HEK293 (cell line): ENCODE data around the gene GLYATL3.
A peak's percentile ranks its signal among the peaks of the same experiment; 100 is the strongest.

ENCODE experiments used
- FEZF1 ChIP-seq: fragments of 450-650 bp; formaldehyde crosslinking; IDR thresholded peaks from 2 replicates; pipeline ENCODE4 v1.5.1; 2016; ENCODE audit warnings: missing biosample characterization, missing genetic modification characterization
- GLI2 ChIP-seq: fragments of 450-650 bp; formaldehyde crosslinking; IDR thresholded peaks from 2 replicates; pipeline ENCODE4; 2017; ENCODE audit warnings: missing biosample characterization, missing genetic modification characterization, low read depth, borderline replicate concordance
- KLF7 ChIP-seq: fragments of 450-650 bp; formaldehyde crosslinking; IDR thresholded peaks from 2 replicates; pipeline ENCODE4 v1.5.1; 2016; ENCODE audit warnings: missing biosample characterization, missing genetic modification characterization, borderline replicate concordance
- KLF8 ChIP-seq: fragments of 450-650 bp; formaldehyde crosslinking; IDR thresholded peaks from 2 replicates; pipeline ENCODE4 v1.5.1; 2016; ENCODE audit warnings: missing biosample characterization, missing genetic modification characterization
- OSR2 ChIP-seq: fragments of 450-650 bp; formaldehyde crosslinking; IDR thresholded peaks from 2 replicates; pipeline ENCODE4 v1.5.1; 2016; ENCODE audit warnings: missing biosample characterization, missing genetic modification characterization
- OVOL3 ChIP-seq: fragments of 450-650 bp; formaldehyde crosslinking; IDR thresholded peaks from 2 replicates; pipeline ENCODE4 v1.5.1; 2016; ENCODE audit warnings: missing biosample characterization, missing genetic modification characterization
- YY2 ChIP-seq: fragments of 450-650 bp; formaldehyde crosslinking; IDR thresholded peaks from 2 replicates; pipeline ENCODE4 v1.5.1; 2016; ENCODE audit warnings: missing biosample characterization, missing genetic modification characterization
- ZFP69B ChIP-seq: fragments of 450-650 bp; formaldehyde crosslinking; IDR thresholded peaks from 2 replicates; pipeline ENCODE4 v1.5.1; 2016; ENCODE audit warnings: missing biosample characterization, missing genetic modification characterization
- ZNF112 ChIP-seq: fragments of 450-650 bp; formaldehyde crosslinking; IDR thresholded peaks from 2 replicates; pipeline ENCODE4 v1.5.0; 2017; ENCODE audit warnings: missing biosample characterization, missing genetic modification characterization
- ZNF2 ChIP-seq: fragments of 450-650 bp; formaldehyde crosslinking; IDR thresholded peaks from 2 replicates; pipeline ENCODE4 v1.5.1; 2016; ENCODE audit warnings: missing biosample characterization, missing genetic modification characterization
- ZNF24 ChIP-seq: fragments of 450-650 bp; formaldehyde crosslinking; IDR thresholded peaks from 2 replicates; pipeline ENCODE4 v1.5.1; 2016; ENCODE audit warnings: missing biosample characterization, missing genetic modification characterization
- ZNF335 ChIP-seq: fragments of 450-650 bp; formaldehyde crosslinking; conservative IDR thresholded peaks from 2 replicates; pipeline ENCODE4 v1.5.1; 2016; ENCODE audit warnings: missing biosample characterization, missing genetic modification characterization
- ZNF341 ChIP-seq: fragments of 450-650 bp; formaldehyde crosslinking; IDR thresholded peaks from 2 replicates; pipeline ENCODE4; 2016; ENCODE audit warnings: low read depth, missing biosample characterization, missing genetic modification characterization
- ZNF394 ChIP-seq: fragments of 450-650 bp; formaldehyde crosslinking; IDR thresholded peaks from 2 replicates; pipeline ENCODE4 v1.5.1; 2016; ENCODE audit warnings: missing biosample characterization, missing genetic modification characterization, mild to moderate bottlenecking, moderate library complexity, borderline replicate concordance
- ZNF48 ChIP-seq: fragments of 450-650 bp; formaldehyde crosslinking; IDR thresholded peaks from 2 replicates; pipeline ENCODE4 v1.5.1; 2016; ENCODE audit warnings: missing biosample characterization, missing genetic modification characterization
- ZNF514 ChIP-seq: fragments of 450-650 bp; formaldehyde crosslinking; IDR thresholded peaks from 2 replicates; pipeline ENCODE4 v1.5.1; 2016; ENCODE audit warnings: missing biosample characterization, missing genetic modification characterization
- ZNF529 ChIP-seq: fragments of 450-650 bp; formaldehyde crosslinking; IDR thresholded peaks from 2 replicates; pipeline ENCODE4 v1.5.1; 2017; ENCODE audit warnings: missing genetic modification characterization, missing biosample characterization; ENCODE audit not compliant: insufficient replicate concordance
- ZNF561 ChIP-seq: fragments of 450-650 bp; IDR thresholded peaks from 2 replicates; pipeline ENCODE4 v1.5.1; 2018; ENCODE audit warnings: missing biosample characterization, missing genetic modification characterization, borderline replicate concordance
- ZNF585B ChIP-seq: fragments of 450-650 bp; formaldehyde crosslinking; IDR thresholded peaks from 2 replicates; pipeline ENCODE4 v1.5.1; 2016; ENCODE audit warnings: missing biosample characterization, missing genetic modification characterization
- ZNF654 ChIP-seq: fragments of 450-650 bp; formaldehyde crosslinking; IDR thresholded peaks from 2 replicates; pipeline ENCODE4 v1.5.1; 2016; ENCODE audit warnings: low read depth, missing biosample characterization, missing genetic modification characterization
- ZNF664 ChIP-seq: fragments of 450-650 bp; formaldehyde crosslinking; IDR thresholded peaks from 2 replicates; pipeline ENCODE4 v1.5.1; 2016; ENCODE audit warnings: missing biosample characterization, missing genetic modification characterization
- ZNF677 ChIP-seq: fragments of 450-650 bp; IDR thresholded peaks from 2 replicates; pipeline ENCODE4 v1.5.0; 2018; ENCODE audit warnings: missing biosample characterization, mild to moderate bottlenecking, missing genetic modification characterization, moderate library complexity
- ZNF747 ChIP-seq: fragments of 450-650 bp; formaldehyde crosslinking; IDR thresholded peaks from 2 replicates; pipeline ENCODE4 v1.5.1; 2016; ENCODE audit warnings: missing biosample characterization, missing genetic modification characterization
- ZNF830 ChIP-seq: fragments of 450-650 bp; IDR thresholded peaks from 2 replicates; pipeline ENCODE4 v1.5.0; 2018; ENCODE audit warnings: missing biosample characterization, missing genetic modification characterization, low read depth, mild to moderate bottlenecking, moderate library complexity
- TF ChIP-seq, protein P1 (sequence below): fragments of 450-650 bp; formaldehyde crosslinking; IDR thresholded peaks from 2 replicates; pipeline ENCODE4 v1.5.1; 2016; ENCODE audit warnings: missing biosample characterization, missing genetic modification characterization, low read depth
- TF ChIP-seq, protein P2 (sequence below): fragments of 450-650 bp; formaldehyde crosslinking; IDR thresholded peaks from 2 replicates; pipeline ENCODE4 v1.5.1; 2016; ENCODE audit warnings: missing biosample characterization, missing genetic modification characterization
- TF ChIP-seq, protein P3 (sequence below): fragments of 450-650 bp; formaldehyde crosslinking; IDR thresholded peaks from 2 replicates; pipeline ENCODE4 v1.5.1; 2016; ENCODE audit warnings: missing biosample characterization, missing genetic modification characterization
- TF ChIP-seq, protein P4 (sequence below): fragments of 450-650 bp; formaldehyde crosslinking; IDR thresholded peaks from 2 replicates; pipeline ENCODE4 v1.5.1; 2016; ENCODE audit warnings: missing biosample characterization, missing genetic modification characterization

Gene GLYATL3

DNA sequence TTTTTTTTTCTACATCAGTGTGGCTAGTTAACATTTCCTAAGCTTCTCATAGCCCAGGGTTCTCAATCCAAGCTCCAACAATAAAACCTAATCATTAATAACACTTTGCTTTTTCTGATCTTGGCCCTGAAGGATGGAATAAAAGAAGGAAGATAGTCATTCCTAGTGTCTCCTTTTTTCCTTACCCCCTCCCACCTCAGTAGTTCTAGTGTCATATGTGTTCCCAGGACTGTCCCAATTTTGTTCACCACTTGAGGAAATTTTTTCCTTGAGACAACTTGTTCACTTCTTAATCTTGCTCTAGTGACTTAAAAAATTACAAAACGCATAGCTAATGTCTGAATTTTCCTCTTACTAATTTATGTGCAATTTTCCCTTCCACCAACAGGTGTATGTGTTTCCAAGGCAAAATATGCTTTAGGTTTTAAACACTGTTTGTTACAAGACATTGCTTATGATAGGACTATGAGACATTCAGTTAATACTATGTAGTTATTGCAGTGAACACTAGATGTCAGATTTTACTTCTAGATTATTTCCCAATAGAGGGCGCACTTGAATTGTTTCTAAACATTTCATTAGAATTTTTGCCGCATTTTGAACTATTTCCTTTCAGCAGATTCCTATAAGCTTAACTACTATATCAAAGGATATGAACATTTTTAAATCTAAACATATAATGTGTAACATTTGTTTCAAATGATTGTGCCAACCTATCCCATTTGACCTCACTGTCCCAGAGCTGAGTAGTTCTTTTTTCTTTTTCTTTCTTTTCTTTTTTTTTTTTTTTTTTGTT lies 32.2 kb downstream of the GLYATL3 start (continued):
- TF ChIP-seq, protein P1, sequence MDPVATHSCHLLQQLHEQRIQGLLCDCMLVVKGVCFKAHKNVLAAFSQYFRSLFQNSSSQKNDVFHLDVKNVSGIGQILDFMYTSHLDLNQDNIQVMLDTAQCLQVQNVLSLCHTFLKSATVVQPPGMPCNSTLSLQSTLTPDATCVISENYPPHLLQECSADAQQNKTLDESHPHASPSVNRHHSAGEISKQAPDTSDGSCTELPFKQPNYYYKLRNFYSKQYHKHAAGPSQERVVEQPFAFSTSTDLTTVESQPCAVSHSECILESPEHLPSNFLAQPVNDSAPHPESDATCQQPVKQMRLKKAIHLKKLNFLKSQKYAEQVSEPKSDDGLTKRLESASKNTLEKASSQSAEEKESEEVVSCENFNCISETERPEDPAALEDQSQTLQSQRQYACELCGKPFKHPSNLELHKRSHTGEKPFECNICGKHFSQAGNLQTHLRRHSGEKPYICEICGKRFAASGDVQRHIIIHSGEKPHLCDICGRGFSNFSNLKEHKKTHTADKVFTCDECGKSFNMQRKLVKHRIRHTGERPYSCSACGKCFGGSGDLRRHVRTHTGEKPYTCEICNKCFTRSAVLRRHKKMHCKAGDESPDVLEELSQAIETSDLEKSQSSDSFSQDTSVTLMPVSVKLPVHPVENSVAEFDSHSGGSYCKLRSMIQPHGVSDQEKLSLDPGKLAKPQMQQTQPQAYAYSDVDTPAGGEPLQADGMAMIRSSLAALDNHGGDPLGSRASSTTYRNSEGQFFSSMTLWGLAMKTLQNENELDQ (tag by site-specific recombination) = no peak
- TF ChIP-seq ZNF664 (tag by site-specific recombination) = no peak
- TF ChIP-seq ZNF24 = no peak
- TF ChIP-seq, protein P2, sequence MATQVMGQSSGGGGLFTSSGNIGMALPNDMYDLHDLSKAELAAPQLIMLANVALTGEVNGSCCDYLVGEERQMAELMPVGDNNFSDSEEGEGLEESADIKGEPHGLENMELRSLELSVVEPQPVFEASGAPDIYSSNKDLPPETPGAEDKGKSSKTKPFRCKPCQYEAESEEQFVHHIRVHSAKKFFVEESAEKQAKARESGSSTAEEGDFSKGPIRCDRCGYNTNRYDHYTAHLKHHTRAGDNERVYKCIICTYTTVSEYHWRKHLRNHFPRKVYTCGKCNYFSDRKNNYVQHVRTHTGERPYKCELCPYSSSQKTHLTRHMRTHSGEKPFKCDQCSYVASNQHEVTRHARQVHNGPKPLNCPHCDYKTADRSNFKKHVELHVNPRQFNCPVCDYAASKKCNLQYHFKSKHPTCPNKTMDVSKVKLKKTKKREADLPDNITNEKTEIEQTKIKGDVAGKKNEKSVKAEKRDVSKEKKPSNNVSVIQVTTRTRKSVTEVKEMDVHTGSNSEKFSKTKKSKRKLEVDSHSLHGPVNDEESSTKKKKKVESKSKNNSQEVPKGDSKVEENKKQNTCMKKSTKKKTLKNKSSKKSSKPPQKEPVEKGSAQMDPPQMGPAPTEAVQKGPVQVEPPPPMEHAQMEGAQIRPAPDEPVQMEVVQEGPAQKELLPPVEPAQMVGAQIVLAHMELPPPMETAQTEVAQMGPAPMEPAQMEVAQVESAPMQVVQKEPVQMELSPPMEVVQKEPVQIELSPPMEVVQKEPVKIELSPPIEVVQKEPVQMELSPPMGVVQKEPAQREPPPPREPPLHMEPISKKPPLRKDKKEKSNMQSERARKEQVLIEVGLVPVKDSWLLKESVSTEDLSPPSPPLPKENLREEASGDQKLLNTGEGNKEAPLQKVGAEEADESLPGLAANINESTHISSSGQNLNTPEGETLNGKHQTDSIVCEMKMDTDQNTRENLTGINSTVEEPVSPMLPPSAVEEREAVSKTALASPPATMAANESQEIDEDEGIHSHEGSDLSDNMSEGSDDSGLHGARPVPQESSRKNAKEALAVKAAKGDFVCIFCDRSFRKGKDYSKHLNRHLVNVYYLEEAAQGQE = no peak
- 0 out of 2 replicates have a peak, but pooled peaks have one; percentile 21 for TF ChIP-seq KLF8
- TF ChIP-seq ZNF112 (tag by site-specific recombination) = no peak
- TF ChIP-seq, protein P3, sequence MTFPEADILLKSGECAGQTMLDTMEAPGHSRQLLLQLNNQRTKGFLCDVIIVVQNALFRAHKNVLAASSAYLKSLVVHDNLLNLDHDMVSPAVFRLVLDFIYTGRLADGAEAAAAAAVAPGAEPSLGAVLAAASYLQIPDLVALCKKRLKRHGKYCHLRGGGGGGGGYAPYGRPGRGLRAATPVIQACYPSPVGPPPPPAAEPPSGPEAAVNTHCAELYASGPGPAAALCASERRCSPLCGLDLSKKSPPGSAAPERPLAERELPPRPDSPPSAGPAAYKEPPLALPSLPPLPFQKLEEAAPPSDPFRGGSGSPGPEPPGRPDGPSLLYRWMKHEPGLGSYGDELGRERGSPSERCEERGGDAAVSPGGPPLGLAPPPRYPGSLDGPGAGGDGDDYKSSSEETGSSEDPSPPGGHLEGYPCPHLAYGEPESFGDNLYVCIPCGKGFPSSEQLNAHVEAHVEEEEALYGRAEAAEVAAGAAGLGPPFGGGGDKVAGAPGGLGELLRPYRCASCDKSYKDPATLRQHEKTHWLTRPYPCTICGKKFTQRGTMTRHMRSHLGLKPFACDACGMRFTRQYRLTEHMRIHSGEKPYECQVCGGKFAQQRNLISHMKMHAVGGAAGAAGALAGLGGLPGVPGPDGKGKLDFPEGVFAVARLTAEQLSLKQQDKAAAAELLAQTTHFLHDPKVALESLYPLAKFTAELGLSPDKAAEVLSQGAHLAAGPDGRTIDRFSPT (tag by site-specific recombination) = no peak
- TF ChIP-seq OVOL3 (tag by site-specific recombination) = no peak
- no peak for TF ChIP-seq ZNF514
- no peak for TF ChIP-seq ZNF529 (tag by site-specific recombination)
- TF ChIP-seq ZNF341 (tag by site-specific recombination) = no peak
- no peak for TF ChIP-seq YY2 (tag by site-specific recombination)
- no peak for TF ChIP-seq ZNF585B
- TF ChIP-seq ZFP69B (tag by site-specific recombination) = no peak; the same call in 1 of the 2 replicates
- 0 out of 2 replicates have a peak, but pooled peaks have one; percentile 12 for TF ChIP-seq ZNF394
- no peak for TF ChIP-seq KLF7 (tag by site-specific recombination)
- TF ChIP-seq ZNF747 (tag by site-specific recombination) = no peak
- 0 out of 2 replicates have a peak, but pooled peaks have one; percentile 44 for TF ChIP-seq ZNF335 (tag by site-specific recombination)
- no peak for TF ChIP-seq ZNF677 (tag by site-specific recombination)
- TF ChIP-seq FEZF1 = no peak
- peak; percentile 89 for TF ChIP-seq ZNF654 (tag by site-specific recombination)
- TF ChIP-seq, protein P4, sequence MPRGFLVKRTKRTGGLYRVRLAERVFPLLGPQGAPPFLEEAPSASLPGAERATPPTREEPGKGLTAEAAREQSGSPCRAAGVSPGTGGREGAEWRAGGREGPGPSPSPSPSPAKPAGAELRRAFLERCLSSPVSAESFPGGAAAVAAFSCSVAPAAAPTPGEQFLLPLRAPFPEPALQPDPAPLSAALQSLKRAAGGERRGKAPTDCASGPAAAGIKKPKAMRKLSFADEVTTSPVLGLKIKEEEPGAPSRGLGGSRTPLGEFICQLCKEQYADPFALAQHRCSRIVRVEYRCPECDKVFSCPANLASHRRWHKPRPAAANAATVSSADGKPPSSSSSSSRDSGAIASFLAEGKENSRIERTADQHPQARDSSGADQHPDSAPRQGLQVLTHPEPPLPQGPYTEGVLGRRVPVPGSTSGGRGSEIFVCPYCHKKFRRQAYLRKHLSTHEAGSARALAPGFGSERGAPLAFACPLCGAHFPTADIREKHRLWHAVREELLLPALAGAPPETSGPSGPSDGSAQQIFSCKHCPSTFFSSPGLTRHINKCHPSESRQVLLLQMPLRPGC (tag by site-specific recombination) = no peak
- TF ChIP-seq ZNF2 (tag by site-specific recombination) = peak; percentile 48; the same call in 1 of the 2 replicates
- TF ChIP-seq ZNF830 (tag by site-specific recombination) = no peak
- no peak for TF ChIP-seq OSR2 (tag by site-specific recombination)
- no peak for TF ChIP-seq ZNF48 (tag by site-specific recombination)
- no peak for TF ChIP-seq ZNF561 (tag by site-specific recombination)
- no peak for TF ChIP-seq GLI2
